ENCODE measurements around the gene POLR1E. TPM values are rescaled to one million over a fixed set of nuclear protein-coding genes. Genes with fewer than 3 reads are reported as not detected.

The POLR1E gene
- total and polyA plus RNA-seq, 10 of the 15 experiments (the other 5 are each of a cell fraction or from before 2014, with no cell fraction given), result 13.7 to 71.3 (median 50.4) TPM

DNA sequence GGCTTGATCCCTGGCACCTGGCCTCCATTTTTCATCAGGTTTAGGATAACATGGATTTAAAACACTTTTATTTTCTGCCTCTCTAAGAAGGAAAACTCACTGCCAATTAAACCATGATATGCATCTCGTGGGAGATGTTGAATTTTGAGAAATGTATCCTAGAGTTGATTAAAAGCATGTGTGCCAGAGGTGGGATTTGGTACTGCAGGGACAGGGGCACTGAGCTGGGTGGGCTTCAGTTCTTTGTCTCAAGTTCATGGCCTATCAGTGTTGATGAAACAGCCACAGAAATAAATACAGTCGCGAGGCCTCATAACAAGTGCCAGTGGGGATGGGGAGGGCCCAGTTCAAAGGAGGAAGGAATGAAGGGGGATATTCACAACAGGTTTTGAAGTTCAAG, 34.9 kb downstream of the POLR1E start:
- no TSS peak for BruUV-seq (replicated peaks)
- Histone ChIP-seq H3K79me2 (ENCODE audit: control insufficient read depth, insufficient read depth, low read length) (no peaks in the 10 kb centered on the region), H3K4me3 (no peak overlapping the region), H3K9me3 (replicated peaks; ENCODE audit: control insufficient read depth, insufficient read depth, low read length) (no peaks in the 10 kb centered on the region), H3K27me3 (replicated peaks in 1 of 2; ENCODE audit: control insufficient read depth in 2 of 2, insufficient read depth in 2 of 2, low read length in 1 of 2) (no peaks in the 10 kb centered on the region), H2AFZ (ENCODE audit: control insufficient read depth, low read depth, low read length) (no peak overlapping the region), H3K27ac (ENCODE audit: control insufficient read depth, insufficient read depth) (no peak overlapping the region), H3K9ac (ENCODE audit: control insufficient read depth, insufficient read depth, low read length) (no peak overlapping the region), H3K4me2 (ENCODE audit: control insufficient read depth, insufficient read depth) (no peak overlapping the region), H3K4me1 (ENCODE audit: control insufficient read depth, insufficient read depth, low read length) (no peaks in the 10 kb centered on the region), H3K36me3 (ENCODE audit: control insufficient read depth in 2 of 2, insufficient read depth in 2 of 2, low read length in 1 of 2) (peaks cover 1 to 5% of the 10 kb centered on the region in 2 experiments; a peak in 2 of 4 replicates), H4K20me1 (ENCODE audit: control insufficient read depth, insufficient read depth) (no peaks in the 10 kb centered on the region)
- POLR2A ChIA-PET, result no interaction called here
- intact Hi-C loops (cut with micrococcal nuclease; ENCODE audit: unreplicated experiment) (no loop called here), in situ Hi-C loops (cut with MboI) (no loop called here)
- FAIRE-seq (no peak), ATAC-seq (no peak), DNase-seq (ENCODE audit: low read depth, low spot score) (no peak)
- CTCF ChIA-PET, result interaction anchor here (1.0 kb wide), 1 partner anchor 59 kb away, joined by 3 read pairs; no protein-coding TSS in a partner anchor
- WGBS (ENCODE audit: insufficient coverage, insufficient replicate concordance, low lambda C conversion rate, missing lambda C conversion rate), result 74% methylated on average over 3 of the region's 3 CpGs
- SMC1A ChIA-PET (ENCODE audit: uncharacterized antibody, unreplicated experiment), result interaction anchor here (1.0 kb wide), 1 partner anchor 13 kb away, joined by 3 read pairs; no protein-coding TSS in a partner anchor
- RAD21 ChIA-PET (ENCODE audit: unreplicated experiment), result no interaction called here
- TF ChIP-seq RFX5 (IDR thresholded peaks at IDR 0.05; ENCODE audit: low read depth, low read length) (no peak), ESRRA (IDR thresholded peaks at IDR 0.05; ENCODE audit: low read length) (no peak), SIX5 (IDR thresholded peaks at IDR 0.05; ENCODE audit: low read depth, low read length, severe bottlenecking) (no peak)

DNA sequence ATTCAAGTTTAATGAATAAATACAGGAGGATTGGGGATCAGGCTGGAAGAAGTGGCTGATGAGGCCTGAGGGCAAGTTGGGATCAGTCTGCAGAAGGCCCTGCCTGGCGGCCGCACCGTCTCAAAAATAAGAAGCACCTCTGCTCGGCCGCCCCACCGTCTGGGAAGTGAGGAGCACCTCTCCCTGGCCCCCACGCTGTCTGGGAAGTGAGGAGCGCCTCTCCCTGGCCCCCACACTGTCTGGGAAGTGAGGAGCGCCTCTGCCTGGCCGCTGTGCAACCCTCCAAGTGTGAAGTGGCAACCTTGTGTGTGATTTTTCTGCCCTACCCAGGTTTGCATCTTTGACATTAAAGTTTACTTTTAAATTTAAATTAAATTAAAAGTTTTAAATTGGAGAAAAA, 35.4 kb downstream of the POLR1E start:
- CTCF ChIA-PET, result interaction anchor here (1.0 kb wide), 1 partner anchor 58 kb away, joined by 3 read pairs; no protein-coding TSS in a partner anchor
- no peaks in the 10 kb centered on the region for H4K20me1 ChIP-seq (ENCODE audit: control insufficient read depth, insufficient read depth)
- in situ Hi-C loops (cut with MboI), result no loop called here
- no peak overlapping the region for H3K9ac ChIP-seq (ENCODE audit: control insufficient read depth, insufficient read depth, low read length)
- no peak for DNase-seq (ENCODE audit: low read depth, low spot score)
- H3K79me2 ChIP-seq (ENCODE audit: control insufficient read depth, insufficient read depth, low read length), result no peaks in the 10 kb centered on the region
- POLR2A ChIA-PET, result no interaction called here
- no peaks in the 10 kb centered on the region for H3K27me3 ChIP-seq (replicated peaks in 1 of 2; ENCODE audit: control insufficient read depth in 2 of 2, insufficient read depth in 2 of 2, low read length in 1 of 2)
- H3K36me3 ChIP-seq (ENCODE audit: control insufficient read depth in 2 of 2, insufficient read depth in 2 of 2, low read length in 1 of 2), result peaks cover 1 to 5% of the 10 kb centered on the region in 2 experiments; a peak in 2 of 4 replicates
- intact Hi-C loops (cut with micrococcal nuclease; ENCODE audit: unreplicated experiment), result no loop called here
- RAD21 ChIA-PET (ENCODE audit: unreplicated experiment), result no interaction called here
- ATAC-seq, result no peak
- no peak overlapping the region for H3K4me3 ChIP-seq
- no peak overlapping the region for H3K27ac ChIP-seq (ENCODE audit: control insufficient read depth, insufficient read depth)
- H3K4me2 ChIP-seq (ENCODE audit: control insufficient read depth, insufficient read depth), result no peak overlapping the region
- SMC1A ChIA-PET (ENCODE audit: uncharacterized antibody, unreplicated experiment), result interaction anchor here (1.0 kb wide), 1 partner anchor 13 kb away, joined by 3 read pairs; no protein-coding TSS in a partner anchor
- 86% methylated on average over 10 of the region's 10 CpGs for WGBS (ENCODE audit: insufficient coverage, insufficient replicate concordance, low lambda C conversion rate, missing lambda C conversion rate)
- no peaks in the 10 kb centered on the region for H3K9me3 ChIP-seq (replicated peaks; ENCODE audit: control insufficient read depth, insufficient read depth, low read length)
- no peak overlapping the region for H2AFZ ChIP-seq (ENCODE audit: control insufficient read depth, low read depth, low read length)
- BruUV-seq (replicated peaks), result no TSS peak
- H3K4me1 ChIP-seq (ENCODE audit: control insufficient read depth, insufficient read depth, low read length), result no peaks in the 10 kb centered on the region
- FAIRE-seq, result no peak
- TF ChIP-seq, protein P1, sequence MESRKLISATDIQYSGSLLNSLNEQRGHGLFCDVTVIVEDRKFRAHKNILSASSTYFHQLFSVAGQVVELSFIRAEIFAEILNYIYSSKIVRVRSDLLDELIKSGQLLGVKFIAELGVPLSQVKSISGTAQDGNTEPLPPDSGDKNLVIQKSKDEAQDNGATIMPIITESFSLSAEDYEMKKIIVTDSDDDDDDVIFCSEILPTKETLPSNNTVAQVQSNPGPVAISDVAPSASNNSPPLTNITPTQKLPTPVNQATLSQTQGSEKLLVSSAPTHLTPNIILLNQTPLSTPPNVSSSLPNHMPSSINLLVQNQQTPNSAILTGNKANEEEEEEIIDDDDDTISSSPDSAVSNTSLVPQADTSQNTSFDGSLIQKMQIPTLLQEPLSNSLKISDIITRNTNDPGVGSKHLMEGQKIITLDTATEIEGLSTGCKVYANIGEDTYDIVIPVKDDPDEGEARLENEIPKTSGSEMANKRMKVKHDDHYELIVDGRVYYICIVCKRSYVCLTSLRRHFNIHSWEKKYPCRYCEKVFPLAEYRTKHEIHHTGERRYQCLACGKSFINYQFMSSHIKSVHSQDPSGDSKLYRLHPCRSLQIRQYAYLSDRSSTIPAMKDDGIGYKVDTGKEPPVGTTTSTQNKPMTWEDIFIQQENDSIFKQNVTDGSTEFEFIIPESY (IDR thresholded peaks at IDR 0.05), result no peak
- TF ChIP-seq EZH2 (IDR thresholded peaks at IDR 0.05; ENCODE audit: borderline replicate concordance, control insufficient read depth, low read depth, low read length), result no peak
- TF ChIP-seq HCFC1 (IDR thresholded peaks at IDR 0.05; ENCODE audit: low read length), result no peak
- TF ChIP-seq ZNF622 (IDR thresholded peaks at IDR 0.05), result no peak
- TF ChIP-seq SIX5 (IDR thresholded peaks at IDR 0.05; ENCODE audit: low read depth, low read length, severe bottlenecking), result no peak
- TF ChIP-seq ASH2L (IDR thresholded peaks at IDR 0.05; ENCODE audit: borderline replicate concordance, low read depth), result no peak
- TF ChIP-seq, protein P2, sequence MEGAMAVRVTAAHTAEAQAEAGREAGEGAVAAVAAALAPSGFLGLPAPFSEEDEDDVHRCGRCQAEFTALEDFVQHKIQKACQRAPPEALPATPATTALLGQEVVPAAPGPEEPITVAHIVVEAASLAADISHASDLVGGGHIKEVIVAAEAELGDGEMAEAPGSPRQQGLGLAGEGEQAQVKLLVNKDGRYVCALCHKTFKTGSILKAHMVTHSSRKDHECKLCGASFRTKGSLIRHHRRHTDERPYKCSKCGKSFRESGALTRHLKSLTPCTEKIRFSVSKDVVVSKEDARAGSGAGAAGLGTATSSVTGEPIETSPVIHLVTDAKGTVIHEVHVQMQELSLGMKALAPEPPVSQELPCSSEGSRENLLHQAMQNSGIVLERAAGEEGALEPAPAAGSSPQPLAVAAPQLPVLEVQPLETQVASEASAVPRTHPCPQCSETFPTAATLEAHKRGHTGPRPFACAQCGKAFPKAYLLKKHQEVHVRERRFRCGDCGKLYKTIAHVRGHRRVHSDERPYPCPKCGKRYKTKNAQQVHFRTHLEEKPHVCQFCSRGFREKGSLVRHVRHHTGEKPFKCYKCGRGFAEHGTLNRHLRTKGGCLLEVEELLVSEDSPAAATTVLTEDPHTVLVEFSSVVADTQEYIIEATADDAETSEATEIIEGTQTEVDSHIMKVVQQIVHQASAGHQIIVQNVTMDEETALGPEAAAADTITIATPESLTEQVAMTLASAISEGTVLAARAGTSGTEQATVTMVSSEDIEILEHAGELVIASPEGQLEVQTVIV (IDR thresholded peaks at IDR 0.05; ENCODE audit: borderline replicate concordance, partially characterized antibody), result no peak
- TF ChIP-seq IKZF1 (conservative IDR thresholded peaks at IDR 0.05), result no peak
- TF ChIP-seq CBX3 (IDR thresholded peaks at IDR 0.05; ENCODE audit: borderline replicate concordance, low read depth), result no peak
- TF ChIP-seq, protein P3, sequence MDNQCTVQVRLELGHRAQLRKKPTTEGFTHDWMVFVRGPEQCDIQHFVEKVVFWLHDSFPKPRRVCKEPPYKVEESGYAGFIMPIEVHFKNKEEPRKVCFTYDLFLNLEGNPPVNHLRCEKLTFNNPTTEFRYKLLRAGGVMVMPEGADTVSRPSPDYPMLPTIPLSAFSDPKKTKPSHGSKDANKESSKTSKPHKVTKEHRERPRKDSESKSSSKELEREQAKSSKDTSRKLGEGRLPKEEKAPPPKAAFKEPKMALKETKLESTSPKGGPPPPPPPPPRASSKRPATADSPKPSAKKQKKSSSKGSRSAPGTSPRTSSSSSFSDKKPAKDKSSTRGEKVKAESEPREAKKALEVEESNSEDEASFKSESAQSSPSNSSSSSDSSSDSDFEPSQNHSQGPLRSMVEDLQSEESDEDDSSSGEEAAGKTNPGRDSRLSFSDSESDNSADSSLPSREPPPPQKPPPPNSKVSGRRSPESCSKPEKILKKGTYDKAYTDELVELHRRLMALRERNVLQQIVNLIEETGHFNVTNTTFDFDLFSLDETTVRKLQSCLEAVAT (IDR thresholded peaks at IDR 0.05), result no peak

Data from GM12878 (cell line).